Measurements from ENCODE around the gene CFAP210. TPM values are rescaled to one million over a fixed set of nuclear protein-coding genes. Genes with fewer than 3 reads are reported as not detected.

Gene CFAP210
- total RNA-seq, 1 donor = 0.09 TPM

GRCh38 chr2:169659320-169659719 is 34.9 kb downstream of the CFAP210 start:
- H3K4me3 ChIP-seq (ENCODE audit: low read depth, low read length) = no peak overlapping the region
- DNase-seq (ENCODE audit: low read depth) = no peak
- TF ChIP-seq CTCF (IDR thresholded peaks at IDR 0.05; ENCODE audit: insufficient read depth, low read length) = no peak

- DNase-seq (ENCODE audit: low read depth) = no peak
- no peak overlapping the region for H3K4me3 ChIP-seq (ENCODE audit: low read depth, low read length)
- no peak for TF ChIP-seq CTCF (IDR thresholded peaks at IDR 0.05; ENCODE audit: insufficient read depth, low read length)
Observed at GRCh38 chr2:169658877-169659276, 35.3 kb downstream of the CFAP210 start.

GRCh38 chr2:169656164-169656563 is 38.0 kb downstream of the CFAP210 start:
- DNase-seq (ENCODE audit: low read depth) = no peak

GRCh38 chr2:169653636-169654035 is 40.6 kb downstream of the CFAP210 start:
- no peak for TF ChIP-seq CTCF (IDR thresholded peaks at IDR 0.05; ENCODE audit: insufficient read depth, low read length)
- H3K4me3 ChIP-seq (ENCODE audit: low read depth, low read length) = no peak overlapping the region
- DNase-seq (ENCODE audit: low read depth) = no peak

More at GRCh38 chr2:169656164-169656563, 38.0 kb downstream of the CFAP210 start:
- no peak for TF ChIP-seq CTCF (IDR thresholded peaks at IDR 0.05; ENCODE audit: insufficient read depth, low read length)
- no peak overlapping the region for H3K4me3 ChIP-seq (ENCODE audit: low read depth, low read length)

- TF ChIP-seq CTCF (IDR thresholded peaks at IDR 0.05; ENCODE audit: insufficient read depth, low read length) = no peak
- no peak for DNase-seq (ENCODE audit: low read depth)
- H3K4me3 ChIP-seq (ENCODE audit: low read depth, low read length) = no peak overlapping the region
Observed at GRCh38 chr2:169649278-169649677, 44.9 kb downstream of the CFAP210 start.

GRCh38 chr2:169647496-169647895 is 46.7 kb downstream of the CFAP210 start:
- DNase-seq (ENCODE audit: low read depth) = no peak
- no peak overlapping the region for H3K4me3 ChIP-seq (ENCODE audit: low read depth, low read length)
- TF ChIP-seq CTCF (IDR thresholded peaks at IDR 0.05; ENCODE audit: insufficient read depth, low read length) = no peak

GRCh38 chr2:169644173-169644572 is 50.0 kb downstream of the CFAP210 start:
- no peak overlapping the region for H3K4me3 ChIP-seq (ENCODE audit: low read depth, low read length)
- no peak for DNase-seq (ENCODE audit: low read depth)
- no peak for TF ChIP-seq CTCF (IDR thresholded peaks at IDR 0.05; ENCODE audit: insufficient read depth, low read length)
